PC-9 (cell line): ENCODE data around the gene RAET1E. TPM values are rescaled to one million over a fixed set of nuclear protein-coding genes. Genes with fewer than 3 reads are reported as not detected.

Experiments used
- BruUV-seq: library from RNA; stranded (reverse); fragments of 400-500 nt; replicated peaks from 2 replicates; lab custom pipeline; 2021; lab: Mats Ljungman, UMichigan
- CTCF ChIA-PET: fragments of 300-600 bp; sonication (Branson Sonifier 250); formaldehyde crosslinking; loops from one replicate; lab custom pipeline; 2022; ENCODE audit warnings: antibody characterized with exemption; lab: Charles Lee
- POLR2A ChIA-PET: fragments of 300-600 bp; sonication (Branson Sonifier 250); formaldehyde crosslinking; loops from one replicate; lab custom pipeline; 2022; ENCODE audit warnings: antibody characterized with exemption; ENCODE audit not compliant: unreplicated experiment; lab: Charles Lee
- DNase-seq, 2 experiments: peaks; one replicate each; pipeline versions ENCODE4 v3.0.0 to v3.0.0-alpha.2; 2015 to 2022; ENCODE audit warnings: mixed read lengths in 1 of 2
- H2AFZ ChIP-seq: fragments of 200-600 bp; sonication (generic); 2 replicates; pipeline ENCODE4 v1.8.1; 2017; ENCODE audit warnings: antibody characterized with exemption
- H3F3A ChIP-seq: fragments of 200-600 bp; sonication (generic); 2 replicates; pipeline ENCODE4 v1.8.1; 2017; ENCODE audit warnings: antibody characterized with exemption, mild to moderate bottlenecking, low read depth; ENCODE audit not compliant: insufficient read depth
- H3K27ac ChIP-seq: fragments of 200-600 bp; sonication (generic); 2 replicates; pipeline ENCODE4 v1.6.1; 2016; ENCODE audit warnings: mixed run types
- H3K27me3 ChIP-seq: fragments of 200-600 bp; sonication (generic); 2 replicates; pipeline ENCODE4 v1.6.1; 2016; ENCODE audit warnings: low read depth, mixed run types; ENCODE audit not compliant: insufficient read depth
- H3K36me3 ChIP-seq: fragments of 200-600 bp; sonication (generic); 2 replicates; pipeline ENCODE4 v1.6.1; 2016; ENCODE audit warnings: low read depth, mixed run types
- H3K4me1 ChIP-seq: fragments of 200-600 bp; sonication (generic); replicated peaks from 2 replicates; pipeline ENCODE4 v1.6.1; 2016; ENCODE audit warnings: mixed run types; ENCODE audit not compliant: insufficient read depth
- H3K4me2 ChIP-seq: fragments of 200-600 bp; sonication (generic); 2 replicates; pipeline ENCODE4 v1.6.1; 2017; ENCODE audit warnings: mixed run types
- H3K4me3 ChIP-seq: fragments of 200-600 bp; sonication (generic); 2 replicates; pipeline ENCODE4 v1.6.1; 2016; ENCODE audit warnings: mixed run types
- H3K79me2 ChIP-seq: fragments of 200-600 bp; sonication (generic); 2 replicates; pipeline ENCODE4 v1.6.1; 2017; ENCODE audit warnings: low read depth, mixed run types
- H3K9me2 ChIP-seq: fragments of 200-600 bp; sonication (generic); 2 replicates; pipeline ENCODE4 v1.8.1; 2017; ENCODE audit warnings: mild to moderate bottlenecking; ENCODE audit not compliant: insufficient read depth
- H3K9me3 ChIP-seq: fragments of 200-600 bp; sonication (generic); 2 replicates; pipeline ENCODE4 v1.8.1; 2016; ENCODE audit warnings: low read depth; ENCODE audit not compliant: insufficient read depth
- H4K20me1 ChIP-seq: fragments of 200-600 bp; sonication (generic); 2 replicates; pipeline ENCODE4 v1.8.1; 2017; ENCODE audit not compliant: insufficient read depth
- EZH2 ChIP-seq: fragments of 200-600 bp; sonication (generic); IDR thresholded peaks from 2 replicates; pipeline ENCODE4 v1.8.0; 2017; ENCODE audit warnings: antibody characterized with exemption, low read depth
- intact Hi-C: fragments of 100-400 bp; cut with micrococcal nuclease; formaldehyde crosslinking; loops from one replicate; pipeline ENCODE4 v1.10.0; 2022; ENCODE audit not compliant: unreplicated experiment
- total RNA-seq: library from RNA; stranded (reverse); gene quantifications from 2 replicates; pipeline ENCODE4 v1.2.3, GENCODE V29; 2021
- TF ChIP-seq, protein P1 (sequence below): fragments of 200-600 bp; sonication (generic); conservative IDR thresholded peaks from 2 replicates; pipeline ENCODE4 v1.6.1; 2017; ENCODE audit warnings: mixed run types, antibody characterized with exemption, mild to moderate bottlenecking, moderate library complexity

The RAET1E gene
- total RNA-seq, 1 experiment from 2014 or later = 0.20 TPM

DNA sequence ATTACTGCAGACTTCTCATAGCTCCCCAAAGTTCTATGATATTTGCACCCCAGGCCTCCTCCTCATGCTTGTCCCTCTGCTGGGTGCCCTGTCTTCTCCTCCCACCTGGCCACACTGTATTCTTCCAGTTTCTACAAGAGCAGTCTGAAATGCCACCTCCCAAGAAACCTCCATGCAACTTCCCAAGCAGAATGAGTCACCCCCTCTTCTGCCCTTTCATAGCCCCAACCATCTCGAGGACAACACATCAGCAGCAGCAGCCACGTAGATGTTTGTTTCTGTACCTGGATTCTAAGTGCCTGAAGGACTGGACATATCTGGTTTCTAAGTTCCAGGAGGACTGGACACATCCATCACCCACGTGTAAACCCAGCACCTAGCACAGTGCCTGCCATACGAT lies 37.3 kb upstream of the RAET1E start:
- Histone ChIP-seq H3K4me2 (no peak overlapping the region), H3K79me2 (no peaks in the 10 kb centered on the region), H3K27me3 (no peaks in the 10 kb centered on the region), H3K9me2 (no peaks in the 10 kb centered on the region), H3K27ac (no peak overlapping the region), H3K36me3 (no peaks in the 10 kb centered on the region), H3K9me3 (no peaks in the 10 kb centered on the region), H3K4me1 (peaks cover 24% of the 10 kb centered on the region), H3F3A (no peaks in the 10 kb centered on the region; the same call in 1 of the 2 replicates), H3K4me3 (no peak overlapping the region), H2AFZ (no peak overlapping the region), H4K20me1 (no peaks in the 10 kb centered on the region)
- intact Hi-C loops = loop anchor here (2.0 to 10.0 kb wide), 4 partner anchors 70 to 1400 kb away; no protein-coding TSS in a partner anchor
- DNase-seq = no peak
- POLR2A ChIA-PET = no interaction called here
- BruUV-seq = no TSS peak
- CTCF ChIA-PET = no interaction called here
- TF ChIP-seq EZH2 = no peak
- TF ChIP-seq, protein P1, sequence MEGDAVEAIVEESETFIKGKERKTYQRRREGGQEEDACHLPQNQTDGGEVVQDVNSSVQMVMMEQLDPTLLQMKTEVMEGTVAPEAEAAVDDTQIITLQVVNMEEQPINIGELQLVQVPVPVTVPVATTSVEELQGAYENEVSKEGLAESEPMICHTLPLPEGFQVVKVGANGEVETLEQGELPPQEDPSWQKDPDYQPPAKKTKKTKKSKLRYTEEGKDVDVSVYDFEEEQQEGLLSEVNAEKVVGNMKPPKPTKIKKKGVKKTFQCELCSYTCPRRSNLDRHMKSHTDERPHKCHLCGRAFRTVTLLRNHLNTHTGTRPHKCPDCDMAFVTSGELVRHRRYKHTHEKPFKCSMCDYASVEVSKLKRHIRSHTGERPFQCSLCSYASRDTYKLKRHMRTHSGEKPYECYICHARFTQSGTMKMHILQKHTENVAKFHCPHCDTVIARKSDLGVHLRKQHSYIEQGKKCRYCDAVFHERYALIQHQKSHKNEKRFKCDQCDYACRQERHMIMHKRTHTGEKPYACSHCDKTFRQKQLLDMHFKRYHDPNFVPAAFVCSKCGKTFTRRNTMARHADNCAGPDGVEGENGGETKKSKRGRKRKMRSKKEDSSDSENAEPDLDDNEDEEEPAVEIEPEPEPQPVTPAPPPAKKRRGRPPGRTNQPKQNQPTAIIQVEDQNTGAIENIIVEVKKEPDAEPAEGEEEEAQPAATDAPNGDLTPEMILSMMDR = no peak

DNA sequence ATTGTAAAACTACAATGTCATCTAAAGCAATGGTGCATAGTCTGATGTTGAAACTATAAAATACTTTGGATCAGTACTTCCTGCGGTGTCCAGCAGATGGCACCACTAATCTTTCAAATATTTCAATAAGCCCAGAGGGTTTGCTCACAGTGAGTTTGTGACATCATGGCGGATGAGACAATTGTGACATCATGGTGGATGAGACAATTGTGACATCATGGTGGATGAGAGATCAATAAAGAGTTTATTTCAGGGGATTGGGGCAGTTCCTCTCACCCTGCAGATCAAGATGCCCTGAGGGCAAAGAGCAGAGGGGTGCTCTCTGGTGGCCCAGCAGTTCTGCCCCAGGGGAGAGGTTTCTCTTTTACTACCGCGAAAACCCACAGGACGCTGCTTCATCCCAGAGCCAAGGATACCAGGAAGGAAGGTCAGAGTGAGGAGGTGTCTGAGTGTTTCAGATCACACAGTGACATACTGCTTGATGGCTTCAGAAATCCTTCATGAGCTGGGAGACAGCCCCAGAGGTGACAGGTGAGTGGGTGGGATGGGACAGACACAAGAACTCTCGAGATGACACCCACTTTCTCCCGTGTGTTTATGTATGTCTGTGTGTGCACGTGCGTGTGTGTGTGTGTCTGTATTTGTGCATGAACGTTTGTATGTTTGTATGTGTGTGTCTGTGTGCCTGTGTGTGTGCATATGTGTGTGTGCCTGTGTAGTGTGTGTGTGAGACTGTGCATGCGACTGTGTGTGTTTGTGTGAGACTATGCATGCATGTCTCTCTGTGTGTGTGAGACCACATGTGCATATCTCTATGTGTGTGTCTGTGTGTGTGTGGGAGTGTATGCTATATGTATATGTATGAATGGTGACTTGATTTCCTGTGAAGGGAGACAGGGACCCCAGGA lies 36.6 kb upstream of the RAET1E start:
- Histone ChIP-seq H3K9me2 (no peaks in the 10 kb centered on the region), H3K4me3 (no peak overlapping the region), H3K79me2 (no peaks in the 10 kb centered on the region), H3K4me2 (no peak overlapping the region), H4K20me1 (no peaks in the 10 kb centered on the region), H3K27me3 (no peaks in the 10 kb centered on the region), H3K36me3 (no peaks in the 10 kb centered on the region), H2AFZ (no peak overlapping the region), H3K9me3 (no peaks in the 10 kb centered on the region), H3F3A (no peaks in the 10 kb centered on the region; the same call in 1 of the 2 replicates), H3K27ac (no peak overlapping the region), H3K4me1 (peaks cover 24% of the 10 kb centered on the region)
- ChIA-PET CTCF (no interaction called here), POLR2A (no interaction called here)
- no TSS peak for BruUV-seq
- intact Hi-C loops = loop anchor here (1.0 to 10.0 kb wide), 7 partner anchors 70 to 1400 kb away; no protein-coding TSS in a partner anchor
- no peak for TF ChIP-seq EZH2
- TF ChIP-seq, protein P1 = peak; percentile 92
- DNase-seq = peak; percentile 29 to 50

DNA sequence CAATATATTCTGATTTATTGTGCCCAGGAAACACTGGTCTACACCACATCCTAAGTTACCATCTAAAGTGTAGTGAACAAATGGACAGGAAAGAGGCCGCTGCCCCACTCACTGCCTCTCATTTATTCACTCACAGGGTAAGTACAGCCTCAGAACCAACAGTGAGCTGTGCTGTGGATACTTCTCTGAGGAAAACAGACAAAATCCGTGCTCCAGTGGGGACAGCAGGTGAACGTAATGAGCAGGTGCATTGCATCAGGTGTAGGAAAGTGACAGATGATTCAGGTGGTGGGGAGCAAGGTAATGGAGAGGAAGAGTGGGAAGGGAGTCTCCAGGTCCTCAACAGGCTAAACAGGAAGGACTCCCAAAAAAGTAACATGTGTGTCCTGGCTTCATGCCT lies 35.5 kb upstream of the RAET1E start:
- intact Hi-C loops = loop anchor here (5.0 to 10.0 kb wide), 2 partner anchors 464 to 1401 kb away; no protein-coding TSS in a partner anchor
- Histone ChIP-seq H3K4me3 (no peak overlapping the region), H3K27me3 (no peaks in the 10 kb centered on the region), H3K4me2 (peak overlapping the region; percentile 40), H3K27ac (no peak overlapping the region), H3K79me2 (no peaks in the 10 kb centered on the region), H3K9me3 (no peaks in the 10 kb centered on the region), H3K4me1 (peaks cover 20% of the 10 kb centered on the region), H2AFZ (0 out of 2 replicates have a peak overlapping the region, but pooled peaks have one; percentile 15), H3K36me3 (no peaks in the 10 kb centered on the region), H3K9me2 (no peaks in the 10 kb centered on the region), H3F3A (no peaks in the 10 kb centered on the region; the same call in 1 of the 2 replicates), H4K20me1 (no peaks in the 10 kb centered on the region)
- DNase-seq = no peak
- CTCF ChIA-PET = no interaction called here
- POLR2A ChIA-PET = no interaction called here
- BruUV-seq = no TSS peak
- TF ChIP-seq EZH2 = no peak
- TF ChIP-seq, protein P1 = no peak
